Mesenteric fat pad (tissue), 1 donor: ENCODE measurements around the gene ERC1. TPM values are rescaled to one million over a fixed set of nuclear protein-coding genes. Genes with fewer than 3 reads are reported as not detected.
"Not testable (repeated sequence)": the region's sequence is repeated elsewhere in the genome, so short reads cannot be mapped to it uniquely, and the experiment has no call there.

Experiments
- DNase-seq: peaks from one replicate; pipeline ENCODE4 v3.0.0-alpha.2; 2020; ENCODE audit warnings: low spot score
- total RNA-seq: library from RNA; stranded (reverse); fragmentation: NEBNext Ultra II Directional; extraction: Animal tissue kit (Norgen Biotek cat#: 25700); gene quantifications from one replicate; pipeline ENCODE4 v1.2.1, GENCODE V29; 2021
- donor health status: DM: yes; HTN: yes; CAD: no.

Gene ERC1
- total RNA-seq, 1 donor from 2014 or later: 81.1 TPM

DNA sequence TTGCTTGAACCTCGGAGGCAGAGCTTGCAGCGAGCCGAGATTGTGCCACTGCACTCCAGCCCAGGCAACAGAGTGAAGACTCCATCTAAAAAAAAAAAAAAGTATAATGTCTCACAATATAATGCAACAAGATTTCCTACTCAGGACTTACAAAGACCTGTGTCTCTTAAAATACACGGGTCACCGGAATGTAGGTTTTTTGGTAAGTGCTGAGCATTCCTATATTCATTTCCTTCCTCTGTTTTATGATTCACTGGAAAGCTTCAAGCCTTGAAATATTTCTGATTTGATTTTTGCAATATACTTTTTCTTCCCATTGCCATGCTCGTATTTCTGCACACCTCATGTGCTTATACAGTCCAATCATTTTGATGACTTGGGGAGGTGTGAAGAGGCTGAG is 357.6 kb downstream of the ERC1 start:
- no peak for DNase-seq

DNA sequence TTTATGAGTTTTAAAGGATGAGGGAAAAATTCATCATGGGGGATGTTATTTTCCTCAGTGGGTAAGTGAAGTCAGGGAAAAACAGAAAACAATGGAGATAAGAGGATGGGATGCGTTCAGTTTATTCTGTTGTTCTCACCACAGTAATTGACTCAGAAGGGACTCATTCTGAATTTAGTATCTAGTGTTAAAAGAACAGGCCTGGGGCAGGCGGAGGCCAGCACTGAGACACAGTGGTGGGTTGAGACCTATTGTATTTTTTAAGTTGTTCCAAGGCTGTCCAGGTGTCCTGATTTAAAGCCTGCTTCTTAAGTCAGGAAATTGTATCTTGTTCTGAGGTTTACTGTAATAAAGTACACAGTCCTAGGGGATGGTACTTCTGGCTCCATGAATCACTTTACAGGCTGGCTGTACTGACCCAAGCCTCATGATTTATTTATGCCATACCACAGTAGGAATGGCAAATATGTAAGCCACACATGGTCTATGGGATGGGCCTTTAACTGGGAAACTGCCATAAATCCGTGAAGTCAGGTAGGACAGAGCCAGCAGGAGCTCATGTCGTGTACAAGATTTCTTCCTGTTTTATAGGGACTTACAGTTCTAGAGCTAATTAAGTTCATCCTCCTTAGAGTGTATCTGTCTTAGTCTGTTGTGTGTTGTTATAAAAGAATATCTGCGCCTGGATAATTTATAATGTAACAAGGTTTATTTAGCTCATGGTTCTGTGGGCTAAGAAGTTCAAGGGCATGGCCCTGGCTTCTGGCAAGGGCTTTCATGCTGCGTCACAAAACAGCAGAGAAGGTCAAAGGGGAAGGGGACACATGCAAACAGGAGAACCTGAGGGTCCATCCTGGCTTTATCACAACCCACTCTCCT is 359.3 kb downstream of the ERC1 start:
- no peak for DNase-seq

- DNase-seq: no peak
These were observed 359.9 kb downstream of the ERC1 start for GRCh38 chr12:1350934-1351240.

GRCh38 chr12:1351926-1352325 is 360.9 kb downstream of the ERC1 start:
- no peak for DNase-seq

DNA sequence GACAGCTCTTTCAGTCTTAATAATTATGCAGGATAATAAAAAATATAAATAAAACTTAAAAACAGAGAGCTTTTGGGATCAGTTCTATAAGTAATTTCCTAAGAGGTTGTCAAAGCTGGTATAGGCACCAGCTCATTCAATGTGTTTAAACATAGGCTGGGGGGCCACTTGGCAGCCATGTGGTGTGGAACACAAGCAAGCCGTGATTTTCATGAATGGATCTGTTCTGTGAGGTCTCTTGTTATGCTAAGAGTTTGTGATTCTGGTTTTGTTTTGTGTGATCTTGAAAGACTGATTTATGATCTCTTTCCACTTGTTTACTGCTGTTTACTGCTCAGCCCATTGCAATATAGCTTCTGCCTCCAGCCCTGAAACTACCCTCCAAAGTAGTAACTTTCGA is 362.4 kb downstream of the ERC1 start:
- DNase-seq: no peak

GRCh38 chr12:1355396-1355795 is 364.4 kb downstream of the ERC1 start:
- DNase-seq: no peak

DNA sequence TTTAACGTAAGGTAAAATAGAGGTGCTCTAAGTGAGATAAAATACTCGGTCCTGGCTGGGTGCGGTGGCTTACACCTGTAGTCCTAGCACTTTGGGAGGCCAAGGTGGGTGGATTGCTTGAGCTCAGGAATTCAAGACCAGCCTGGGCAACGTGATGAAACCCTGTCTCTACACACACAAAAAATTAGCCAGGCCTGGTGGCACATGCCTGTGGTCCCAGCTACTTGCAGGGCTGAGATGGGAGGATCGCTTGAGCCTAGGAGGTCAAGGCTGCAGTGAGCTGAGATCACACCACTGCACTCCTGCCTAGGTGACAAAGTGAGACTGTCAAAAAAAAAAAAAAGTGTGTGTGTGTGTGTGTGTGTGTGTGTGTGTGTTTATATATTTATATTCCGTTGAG is 364.8 kb downstream of the ERC1 start:
- DNase-seq: not testable (repeated sequence)

- no peak for DNase-seq
These were observed 365.3 kb downstream of the ERC1 start for GRCh38 chr12:1356285-1356684.

DNA sequence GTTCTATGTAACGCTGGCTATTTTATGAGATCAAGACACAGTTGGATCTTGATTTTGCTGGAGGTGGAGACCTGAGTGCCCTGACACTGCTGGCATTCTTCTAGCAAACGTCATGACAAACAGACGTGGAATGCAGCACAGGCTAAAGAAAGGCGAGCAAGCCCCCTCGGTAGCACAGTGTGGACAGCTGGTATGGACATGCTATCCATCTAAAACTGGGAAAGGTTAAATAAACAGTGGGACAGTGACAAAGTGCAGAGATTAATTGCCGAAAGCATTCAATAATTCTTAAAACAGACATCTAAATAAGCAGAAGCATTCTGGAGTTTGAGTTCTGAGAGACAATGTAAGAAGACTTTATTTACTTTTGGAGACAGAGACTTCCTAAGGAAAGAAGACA is 366.1 kb downstream of the ERC1 start:
- DNase-seq: no peak

DNA sequence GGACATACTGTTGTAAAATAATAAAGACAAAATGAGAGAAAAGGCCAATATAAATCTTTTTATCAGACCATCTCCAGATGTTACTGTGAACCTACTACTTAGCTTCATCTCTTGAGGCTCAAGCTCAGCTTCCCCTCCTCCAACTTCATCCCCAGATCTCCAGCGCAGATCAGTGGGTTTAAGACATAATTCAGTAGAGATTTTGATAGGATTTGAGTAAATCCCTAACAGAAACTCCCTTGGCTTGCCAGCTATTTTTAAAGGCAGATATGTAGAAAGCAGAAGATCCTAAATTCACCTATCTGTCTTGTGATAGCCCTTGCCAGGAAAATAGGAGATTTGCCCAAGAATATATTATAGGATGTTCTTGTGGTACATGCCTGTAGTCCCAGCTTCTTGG is 366.7 kb downstream of the ERC1 start:
- DNase-seq: no peak

- DNase-seq: no peak
These were observed 369.6 kb downstream of the ERC1 start for GRCh38 chr12:1360441-1361210.

DNA sequence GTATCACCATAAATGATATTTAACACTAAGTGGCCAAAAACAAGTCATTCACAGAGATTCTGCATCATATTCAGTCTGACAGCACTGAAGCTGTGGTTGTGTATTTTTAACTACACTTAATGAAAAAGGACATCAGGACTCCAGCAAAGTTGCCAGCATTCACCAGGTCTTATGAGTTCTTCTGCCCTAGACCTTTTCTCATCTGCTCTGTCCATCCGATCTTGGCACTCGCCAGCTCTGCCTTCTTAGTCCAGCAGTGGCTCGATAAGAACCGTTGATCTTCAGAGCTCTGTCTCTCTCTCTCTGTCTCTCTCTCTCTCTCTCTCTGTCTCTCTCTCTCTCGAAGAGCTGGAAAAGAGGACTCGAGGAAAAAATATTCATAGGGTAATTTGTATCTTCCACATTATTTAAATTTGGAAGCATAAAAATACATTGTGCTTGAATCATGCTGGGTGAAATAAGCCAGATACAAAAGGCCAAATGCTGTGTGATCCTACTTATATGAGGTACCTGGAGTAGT is 371.2 kb downstream of the ERC1 start:
- DNase-seq: no peak

DNA sequence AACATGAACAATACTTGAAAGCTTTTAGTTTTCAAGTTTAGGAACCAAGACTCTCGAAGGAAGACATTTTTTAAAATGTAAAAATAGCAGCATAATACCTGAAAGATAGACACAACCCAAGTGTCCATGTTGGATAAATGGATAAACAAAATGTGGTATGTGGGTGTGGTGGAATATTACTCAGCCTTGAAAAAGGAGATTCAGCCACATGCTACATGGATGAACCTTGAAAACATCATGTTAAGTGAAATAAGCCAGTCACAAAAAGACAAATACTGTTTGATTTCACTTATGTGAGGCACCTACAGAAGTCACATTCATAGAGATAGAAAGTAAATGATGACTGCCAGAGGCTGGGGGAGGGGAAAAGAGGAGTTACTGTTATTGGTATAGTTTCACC is 374.7 kb downstream of the ERC1 start:
- no peak for DNase-seq

DNA sequence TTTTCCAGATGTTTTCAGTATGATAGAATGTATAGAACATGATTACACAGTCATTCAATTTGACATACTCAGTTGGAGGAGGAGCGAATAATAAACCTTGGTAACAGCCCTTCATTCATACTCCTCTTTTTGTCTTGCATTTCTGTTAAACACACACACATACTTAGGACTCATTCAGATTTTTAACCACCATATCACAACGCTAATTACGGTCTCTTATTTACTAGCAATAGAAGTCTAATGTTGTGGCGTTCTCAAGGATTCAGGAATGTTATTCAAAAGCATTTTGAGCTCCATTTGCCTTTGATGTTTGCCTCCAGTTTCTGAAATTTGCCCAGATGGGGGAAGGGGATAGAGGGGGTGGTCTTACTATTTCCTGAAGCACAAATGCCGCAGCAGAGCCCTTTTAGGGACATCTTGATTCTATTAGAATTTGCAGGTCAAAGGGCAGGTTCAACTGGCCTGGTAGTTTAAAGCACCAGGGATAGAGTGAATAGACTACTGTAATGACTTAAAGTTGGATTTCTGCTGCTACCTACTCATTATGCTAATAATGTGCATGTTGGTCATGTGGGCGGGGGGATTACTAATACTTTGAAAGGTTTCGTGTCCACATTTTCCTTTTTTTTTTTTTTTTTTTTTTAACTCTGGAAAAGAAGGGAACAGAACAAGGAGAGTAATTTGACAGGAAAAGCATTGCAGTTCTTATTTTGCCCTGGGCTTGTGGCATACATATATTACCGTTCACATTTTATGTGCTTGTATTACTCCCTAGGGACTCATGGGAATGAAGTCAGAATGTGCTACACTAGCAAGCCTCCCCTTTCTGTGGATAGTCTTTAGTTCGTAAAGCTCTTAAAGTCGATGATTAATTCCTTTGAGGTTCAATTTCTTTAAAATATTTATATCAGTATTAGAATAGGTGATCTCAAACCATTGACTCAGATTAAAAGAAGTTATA is 376.6 kb downstream of the ERC1 start:
- DNase-seq: no peak

DNA sequence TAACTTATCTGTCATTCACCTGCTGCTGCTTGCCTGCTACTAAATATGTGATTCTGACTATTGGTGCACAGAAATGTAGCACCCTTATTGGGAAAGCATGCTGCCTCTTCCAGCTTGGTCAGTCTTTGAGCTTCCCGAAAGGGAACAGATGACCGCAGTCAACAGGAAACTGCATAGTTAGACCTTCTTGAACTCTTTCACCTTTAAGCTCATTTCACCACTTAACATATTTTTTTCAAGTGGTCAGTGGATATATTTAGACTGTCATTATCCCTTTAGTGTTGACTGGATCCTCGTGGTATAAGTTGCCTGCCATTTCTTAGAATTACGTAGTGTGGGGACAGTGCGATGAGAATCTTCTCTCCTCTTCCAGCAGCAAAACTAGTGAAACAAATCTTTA is 378.4 kb downstream of the ERC1 start:
- DNase-seq: no peak

DNA sequence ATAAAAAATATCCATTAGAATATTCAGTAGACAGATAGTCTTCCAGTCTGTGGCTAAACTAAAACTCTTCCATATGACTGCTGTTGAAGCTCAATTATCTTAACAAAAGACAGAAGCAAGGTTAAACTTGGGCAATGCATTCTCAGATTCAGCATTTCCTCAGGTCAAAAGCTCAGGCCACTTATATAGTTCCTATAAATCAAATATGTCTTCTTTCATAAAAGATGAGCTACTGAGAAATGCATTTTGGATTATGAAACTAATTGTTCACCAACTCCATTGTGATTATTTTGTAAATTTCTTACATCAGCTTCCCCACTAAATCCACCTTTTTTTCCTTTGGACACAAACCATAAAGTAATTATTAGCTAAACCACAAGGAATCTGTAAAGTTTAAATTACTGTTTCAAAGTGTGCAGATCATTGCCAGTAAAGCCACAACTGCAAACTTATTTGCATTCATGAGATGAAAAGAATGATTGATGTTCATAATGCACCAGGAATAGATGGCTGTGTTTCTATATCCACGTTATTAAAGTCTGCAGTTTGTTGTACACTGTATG is 379.0 kb downstream of the ERC1 start:
- DNase-seq: no peak

- no peak for DNase-seq
These were observed 383.1 kb downstream of the ERC1 start for GRCh38 chr12:1373901-1374735.

GRCh38 chr12:1375323-1375722 is 384.3 kb downstream of the ERC1 start:
- DNase-seq: no peak

GRCh38 chr12:1377117-1377516 is 386.1 kb downstream of the ERC1 start:
- DNase-seq: no peak

DNA sequence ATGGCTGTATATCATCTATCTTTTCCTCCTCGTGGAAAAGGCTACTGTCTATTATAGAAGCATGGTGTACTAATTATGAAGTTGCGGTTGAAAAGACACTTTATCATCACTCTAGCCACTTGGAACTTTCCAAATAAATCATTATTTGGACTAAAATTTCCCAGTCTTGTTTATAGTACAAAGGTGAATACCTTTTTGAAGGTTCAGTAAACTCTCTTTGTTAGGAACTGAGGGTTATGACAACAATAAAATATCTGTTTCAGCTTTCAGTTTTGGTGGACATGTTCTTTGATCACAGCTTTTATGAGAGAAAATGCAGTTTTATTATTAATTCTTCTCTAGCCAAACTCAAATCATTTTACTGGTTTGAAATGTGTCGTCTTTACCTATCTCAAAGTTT is 386.7 kb downstream of the ERC1 start:
- no peak for DNase-seq
